ENCODE measurements around the gene PPP1R15A. TPM values are rescaled to one million over a fixed set of nuclear protein-coding genes. Genes with fewer than 3 reads are reported as not detected.
"Not testable (repeated sequence)": the region's sequence is repeated elsewhere in the genome, so short reads cannot be mapped to it uniquely, and the experiment has no call there.

Gene PPP1R15A
- total RNA-seq, 1 experiment from 2014 or later, result 41.2 TPM

DNA sequence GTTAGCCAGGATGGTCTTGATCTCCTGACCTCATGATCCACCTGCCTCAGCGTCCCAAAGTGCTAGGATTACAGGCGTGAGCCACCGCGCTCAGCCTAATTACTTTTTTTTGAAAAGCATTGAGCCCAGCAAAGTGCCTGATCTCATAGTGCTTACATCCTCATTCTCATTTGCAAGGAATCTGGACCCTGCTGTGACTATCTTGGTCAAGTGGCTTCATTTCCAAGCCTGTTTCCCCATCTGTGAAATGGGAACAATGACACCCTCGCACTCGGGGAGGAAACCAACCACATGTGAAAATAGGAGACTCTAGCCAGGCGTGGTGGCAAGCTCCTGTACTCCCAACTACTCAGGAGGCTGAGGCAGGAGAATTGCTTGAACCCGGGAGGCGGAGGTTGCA, 2.2 kb upstream of the PPP1R15A start:
- ChIA-PET POLR2A (ENCODE audit: low non-redundant PET) (no interaction called here), CTCF (no interaction called here)
- BruUV-seq (replicated peaks), result no TSS peak
- Histone ChIP-seq H3K27ac (ENCODE audit: low read depth, low read length, poor library complexity, severe bottlenecking) (no peak overlapping the region), H3K36me3 (ENCODE audit: insufficient read depth, low read length, poor library complexity, severe bottlenecking) (peaks cover 17% of the 10 kb centered on the region), H3K4me3 (ENCODE audit: low read depth, low read length, poor library complexity, severe bottlenecking) (no peak overlapping the region), H3K4me1 (ENCODE audit: insufficient read depth, low read length, poor library complexity, severe bottlenecking) (peaks cover 38% of the 10 kb centered on the region), H3K27me3 (replicated peaks; ENCODE audit: insufficient read depth, low read depth, low read length, poor library complexity) (no peaks in the 10 kb centered on the region), H3K9me3 (ENCODE audit: low read depth, low read length, poor library complexity, severe bottlenecking) (no peaks in the 10 kb centered on the region)
- no peak for TF ChIP-seq EZH2 (IDR thresholded peaks at IDR 0.05; ENCODE audit: borderline replicate concordance, low read depth, low read length, poor library complexity, severe bottlenecking)
- TF ChIP-seq, protein P1, sequence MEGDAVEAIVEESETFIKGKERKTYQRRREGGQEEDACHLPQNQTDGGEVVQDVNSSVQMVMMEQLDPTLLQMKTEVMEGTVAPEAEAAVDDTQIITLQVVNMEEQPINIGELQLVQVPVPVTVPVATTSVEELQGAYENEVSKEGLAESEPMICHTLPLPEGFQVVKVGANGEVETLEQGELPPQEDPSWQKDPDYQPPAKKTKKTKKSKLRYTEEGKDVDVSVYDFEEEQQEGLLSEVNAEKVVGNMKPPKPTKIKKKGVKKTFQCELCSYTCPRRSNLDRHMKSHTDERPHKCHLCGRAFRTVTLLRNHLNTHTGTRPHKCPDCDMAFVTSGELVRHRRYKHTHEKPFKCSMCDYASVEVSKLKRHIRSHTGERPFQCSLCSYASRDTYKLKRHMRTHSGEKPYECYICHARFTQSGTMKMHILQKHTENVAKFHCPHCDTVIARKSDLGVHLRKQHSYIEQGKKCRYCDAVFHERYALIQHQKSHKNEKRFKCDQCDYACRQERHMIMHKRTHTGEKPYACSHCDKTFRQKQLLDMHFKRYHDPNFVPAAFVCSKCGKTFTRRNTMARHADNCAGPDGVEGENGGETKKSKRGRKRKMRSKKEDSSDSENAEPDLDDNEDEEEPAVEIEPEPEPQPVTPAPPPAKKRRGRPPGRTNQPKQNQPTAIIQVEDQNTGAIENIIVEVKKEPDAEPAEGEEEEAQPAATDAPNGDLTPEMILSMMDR (conservative IDR thresholded peaks at IDR 0.05; ENCODE audit: low read depth, low read length), result no peak
- no peak for DNase-seq (ENCODE audit: low spot score)
- intact Hi-C loops (cut with micrococcal nuclease; ENCODE audit: unreplicated experiment), result loop anchor here (10.0 kb wide), 1 partner anchor 95 kb away; the partner anchor contains the start of gene FTL

DNA sequence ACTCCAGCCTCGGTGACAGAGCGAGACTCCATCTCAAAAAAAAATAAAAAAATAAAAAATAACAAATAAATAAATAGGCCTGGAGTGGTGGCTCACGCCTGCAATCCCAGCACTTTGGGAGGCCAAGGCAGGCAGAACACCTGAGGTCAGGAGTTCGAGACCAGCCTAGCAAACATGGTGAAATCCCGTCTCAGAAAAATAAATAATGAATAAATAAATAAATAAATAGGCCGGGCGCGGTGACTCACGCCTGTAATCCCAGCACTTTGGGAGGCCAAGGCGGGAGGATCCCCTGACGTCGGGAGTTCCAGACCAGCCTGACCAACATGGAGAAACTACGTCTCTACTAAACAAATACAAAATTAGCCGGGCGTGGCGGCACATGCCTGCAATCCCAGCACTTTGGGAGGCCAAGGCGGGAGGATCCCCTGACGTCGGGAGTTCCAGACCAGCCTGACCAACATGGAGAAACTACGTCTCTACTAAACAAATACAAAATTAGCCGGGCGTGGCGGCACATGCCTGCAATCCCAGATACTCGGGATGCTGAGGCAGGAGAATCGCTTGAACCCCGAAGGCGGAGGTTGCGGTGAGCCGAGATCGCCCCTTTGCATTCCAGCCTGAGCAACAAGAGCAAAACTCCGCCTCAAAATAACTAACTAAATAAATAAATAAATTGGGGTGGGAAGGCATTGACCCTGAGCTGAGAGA, 595 bp upstream of the PPP1R15A start:
- intact Hi-C loops (cut with micrococcal nuclease; ENCODE audit: unreplicated experiment), result loop anchor here (10.0 kb wide), 1 partner anchor 93 kb away; the partner anchor contains the start of gene FTL
- H3K9me3 ChIP-seq (ENCODE audit: low read depth, low read length, poor library complexity, severe bottlenecking); DNase-seq (ENCODE audit: low spot score); H3K27me3 ChIP-seq (replicated peaks; ENCODE audit: insufficient read depth, low read depth, low read length, poor library complexity); CTCF ChIA-PET: not testable (repeated sequence)
- Histone ChIP-seq H3K36me3 (ENCODE audit: insufficient read depth, low read length, poor library complexity, severe bottlenecking) (peaks cover 30% of the 10 kb centered on the region), H3K27ac (ENCODE audit: low read depth, low read length, poor library complexity, severe bottlenecking) (peak overlapping the region; percentile 99), H3K4me3 (ENCODE audit: low read depth, low read length, poor library complexity, severe bottlenecking) (peak overlapping the region; percentile 91), H3K4me1 (ENCODE audit: insufficient read depth, low read length, poor library complexity, severe bottlenecking) (peaks cover 51% of the 10 kb centered on the region)
- BruUV-seq (replicated peaks), result TSS peak; percentile 55
- POLR2A ChIA-PET (ENCODE audit: low non-redundant PET), result interaction anchor here (0.6 to 0.7 kb wide), 2 partner anchors 15 to 554 kb away, joined by 3 to 8 read pairs; no protein-coding TSS in a partner anchor

DNA sequence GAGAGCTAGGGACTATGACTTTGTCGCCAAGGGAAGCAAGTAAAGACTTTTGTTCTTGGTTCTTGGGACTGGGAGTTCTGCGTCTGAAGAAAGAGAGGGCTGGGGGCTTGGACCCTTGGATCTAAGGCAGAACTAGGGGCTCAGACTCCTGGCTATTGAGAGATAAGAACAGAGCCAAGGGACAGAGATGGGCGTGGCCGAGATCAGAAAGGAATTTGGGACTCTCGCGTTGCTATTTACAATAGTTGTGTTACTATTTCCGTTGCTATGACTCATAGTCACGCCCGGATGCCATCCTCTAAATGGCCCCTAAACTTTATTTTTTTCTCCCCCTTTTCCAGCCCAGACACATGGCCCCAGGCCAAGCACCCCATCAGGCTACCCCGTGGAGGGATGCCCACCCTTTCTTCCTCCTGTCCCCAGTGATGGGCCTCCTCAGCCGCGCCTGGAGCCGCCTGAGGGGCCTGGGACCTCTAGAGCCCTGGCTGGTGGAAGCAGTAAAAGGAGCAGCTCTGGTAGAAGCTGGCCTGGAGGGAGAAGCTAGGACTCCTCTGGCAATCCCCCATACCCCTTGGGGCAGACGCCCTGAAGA, 759 bp downstream of the PPP1R15A start:
- peaks cover 32% of the 10 kb centered on the region for H3K36me3 ChIP-seq (ENCODE audit: insufficient read depth, low read length, poor library complexity, severe bottlenecking)
- peaks cover 40% of the 10 kb centered on the region for H3K4me1 ChIP-seq (ENCODE audit: insufficient read depth, low read length, poor library complexity, severe bottlenecking)
- H3K9me3 ChIP-seq (ENCODE audit: low read depth, low read length, poor library complexity, severe bottlenecking), result no peaks in the 10 kb centered on the region
- ChIA-PET POLR2A (ENCODE audit: low non-redundant PET) (no interaction called here), CTCF (no interaction called here)
- no peaks in the 10 kb centered on the region for H3K27me3 ChIP-seq (replicated peaks; ENCODE audit: insufficient read depth, low read depth, low read length, poor library complexity)
- intact Hi-C loops (cut with micrococcal nuclease; ENCODE audit: unreplicated experiment), result loop anchor here (10.0 kb wide), 1 partner anchor 92 kb away; the partner anchor contains the start of gene FTL
- H3K27ac ChIP-seq (ENCODE audit: low read depth, low read length, poor library complexity, severe bottlenecking), result peak overlapping the region; percentile 99
- DNase-seq (ENCODE audit: low spot score), result peak; percentile 96
- no TSS peak for BruUV-seq (replicated peaks)
- peak overlapping the region; percentile 91 for H3K4me3 ChIP-seq (ENCODE audit: low read depth, low read length, poor library complexity, severe bottlenecking)
- TF ChIP-seq EZH2 (IDR thresholded peaks at IDR 0.05; ENCODE audit: borderline replicate concordance, low read depth, low read length, poor library complexity, severe bottlenecking), result no peak
- TF ChIP-seq, protein P1 (conservative IDR thresholded peaks at IDR 0.05; ENCODE audit: low read depth, low read length), result no peak
